HT-29 (cell line): ENCODE results near the gene RSPH1. TPM values are rescaled to one million over a fixed set of nuclear protein-coding genes. Genes with fewer than 3 reads are reported as not detected.

Source experiments
- DNase-seq: peaks from one replicate; pipeline ENCODE4 v3.0.0-alpha.2; 2015; ENCODE audit warnings: low spot score
- total RNA-seq: library from RNA; depleted of rRNA; stranded (reverse); fragments of >200 nt; shearing (Covaris generic); gene quantifications from 2 replicates; pipeline ENCODE4 v1.2.3, GENCODE V29; 2014

The RSPH1 gene
- total RNA-seq, 1 experiment from 2014 or later = 2.7 TPM

DNA sequence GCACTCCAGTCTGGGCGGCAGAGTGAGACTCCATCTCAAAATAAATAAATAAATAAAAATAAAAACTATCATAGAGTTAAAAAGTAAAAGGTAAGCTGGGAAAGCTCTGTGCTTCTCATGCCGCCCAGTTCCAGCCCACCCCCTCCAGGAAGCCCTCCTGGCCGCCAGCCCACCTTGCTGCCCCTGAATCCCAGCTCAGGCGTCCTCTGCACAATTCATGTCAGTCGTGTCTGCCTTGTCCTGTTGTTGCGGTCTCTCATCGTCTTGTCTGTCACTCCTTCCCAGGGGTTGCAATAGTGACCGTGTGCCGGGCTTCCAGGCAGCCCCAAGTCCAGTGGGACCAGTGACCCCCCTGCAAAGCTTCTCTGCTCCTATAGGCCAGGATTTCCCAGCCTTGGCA, 44.1 kb downstream of the RSPH1 start:
- no peak for DNase-seq

- DNase-seq = no peak
Measured at GRCh38 chr21:42448686-42449085, 47.3 kb downstream of the RSPH1 start.

DNA sequence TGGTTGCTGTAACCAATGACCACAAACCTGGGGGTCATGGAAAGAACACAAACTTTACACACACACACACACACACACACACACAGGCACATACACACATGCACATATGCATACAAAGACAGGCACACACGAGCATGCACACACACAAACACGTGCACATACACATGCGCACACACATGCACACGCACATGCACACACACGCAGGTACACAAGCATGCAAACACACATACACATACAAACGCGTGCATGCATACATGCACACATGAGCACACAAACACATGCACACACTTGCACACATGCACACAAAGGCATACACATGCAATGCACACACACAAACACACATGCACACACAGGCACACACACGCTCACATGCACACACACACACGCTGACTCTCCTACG, 48.3 kb downstream of the RSPH1 start:
- no peak for DNase-seq

GRCh38 chr21:42447182-42447581, 48.8 kb downstream of the RSPH1 start:
- DNase-seq = no peak

GRCh38 chr21:42446531-42446930, 49.5 kb downstream of the RSPH1 start:
- DNase-seq = no peak

DNA sequence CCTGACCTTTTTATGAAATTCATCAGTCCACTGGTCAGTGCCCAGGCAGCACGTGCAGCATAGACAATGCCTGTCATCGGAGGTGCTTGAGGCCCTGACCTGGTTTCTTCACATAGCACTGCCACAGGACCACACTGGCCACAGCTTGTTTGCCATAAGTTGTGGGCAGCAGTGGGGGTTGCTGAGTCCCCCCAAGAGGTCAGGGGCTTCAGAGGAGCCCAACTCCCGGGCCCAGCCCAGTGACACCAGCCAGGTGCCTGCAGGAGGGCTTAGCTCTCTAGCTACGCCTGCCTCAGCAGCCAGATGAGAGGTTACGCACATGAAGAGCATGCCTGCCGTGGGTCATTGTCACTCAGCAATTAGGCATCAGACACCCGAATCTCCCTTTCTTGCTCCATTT, 50.7 kb downstream of the RSPH1 start:
- no peak for DNase-seq

- DNase-seq = no peak
Measured at GRCh38 chr21:42444745-42445059, 51.3 kb downstream of the RSPH1 start.

DNA sequence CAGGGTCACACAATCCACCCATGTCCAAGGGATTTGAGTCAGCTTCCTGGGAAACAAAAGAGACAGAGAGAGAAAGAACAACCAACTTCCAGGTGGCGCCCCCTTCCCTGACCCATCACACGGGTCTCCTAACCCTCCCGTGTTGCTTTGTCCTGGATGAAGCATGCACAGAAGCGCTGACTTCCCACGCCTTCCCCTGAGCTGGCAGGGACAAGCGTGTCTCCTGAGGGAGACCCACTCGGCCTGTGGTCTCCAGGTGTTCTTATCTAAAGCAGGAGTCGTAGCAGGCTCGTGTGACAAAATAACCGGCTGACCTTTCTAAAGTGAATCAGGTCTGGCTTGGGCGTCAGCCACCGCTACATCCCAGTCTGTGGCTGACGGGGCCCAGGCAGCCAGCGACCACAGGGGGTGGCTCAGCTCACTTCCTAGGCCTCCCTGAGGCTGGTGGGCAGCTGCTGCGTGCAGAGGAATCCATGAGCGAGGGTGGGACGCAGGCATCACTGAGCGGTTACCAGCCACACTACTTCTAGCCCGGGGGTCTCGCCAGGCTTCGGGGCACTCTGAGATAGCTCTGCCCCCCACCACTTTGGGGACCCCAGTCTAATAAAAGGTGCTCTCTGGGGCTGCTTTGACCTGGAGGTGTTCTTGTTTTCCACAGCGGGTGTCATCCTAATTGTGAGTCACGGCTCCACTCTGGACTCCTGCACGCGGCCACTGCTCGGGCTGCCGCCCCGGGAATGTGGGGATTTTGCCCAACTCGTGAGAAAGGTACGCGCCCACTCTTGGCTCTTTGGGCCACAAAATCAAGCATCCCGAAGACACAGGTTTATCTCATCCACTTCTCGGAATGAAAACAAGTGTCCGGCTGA, 51.9 kb downstream of the RSPH1 start:
- no peak for DNase-seq

DNA sequence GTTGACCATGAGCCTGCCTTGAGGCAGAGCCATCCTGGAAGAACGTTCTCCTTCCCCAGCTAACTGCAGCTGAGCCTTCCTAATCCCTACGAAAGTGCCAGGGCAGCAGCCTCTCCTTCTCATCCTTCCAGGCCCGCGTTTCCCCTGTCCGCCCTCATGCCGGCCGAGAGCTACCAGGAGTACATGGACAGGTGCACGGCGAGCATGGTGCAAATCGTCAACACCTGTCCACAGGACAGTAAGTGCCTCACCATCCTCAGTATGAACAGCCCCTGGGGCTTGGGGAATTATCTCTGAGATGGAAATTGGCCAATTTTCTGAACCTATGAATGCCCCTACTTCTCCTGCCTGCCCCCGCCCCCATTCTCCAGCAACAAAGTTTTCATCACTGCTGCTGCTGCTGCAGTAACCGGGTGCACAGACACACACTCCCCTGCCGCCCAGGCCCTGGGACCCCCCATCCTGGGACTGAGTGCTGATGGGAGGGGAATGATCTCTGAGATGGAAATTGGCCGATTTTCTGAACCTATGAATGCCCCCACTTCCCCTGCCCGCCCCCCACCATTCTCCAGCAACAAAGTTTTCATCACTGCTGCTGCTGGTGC, 52.7 kb downstream of the RSPH1 start:
- no peak for DNase-seq

DNA sequence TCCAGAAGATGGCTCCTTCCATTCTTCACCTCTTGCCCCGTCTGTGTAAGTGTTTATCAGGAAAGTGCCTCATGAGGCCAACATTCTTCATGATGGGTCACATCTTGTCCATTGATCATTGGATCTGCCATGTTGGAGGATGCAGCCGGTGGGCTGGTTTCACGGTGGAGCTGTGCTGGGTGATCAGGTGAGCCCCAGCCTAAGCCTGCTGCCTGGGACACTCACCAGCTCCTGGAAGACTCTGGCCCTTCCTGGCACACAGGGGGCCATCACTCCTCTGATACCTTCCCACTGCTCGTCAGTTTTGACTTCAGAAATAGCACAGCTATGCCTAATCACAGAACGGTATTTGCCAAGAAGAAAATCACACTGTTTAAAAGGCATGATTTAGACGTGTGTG, 54.1 kb downstream of the RSPH1 start:
- DNase-seq = no peak

DNA sequence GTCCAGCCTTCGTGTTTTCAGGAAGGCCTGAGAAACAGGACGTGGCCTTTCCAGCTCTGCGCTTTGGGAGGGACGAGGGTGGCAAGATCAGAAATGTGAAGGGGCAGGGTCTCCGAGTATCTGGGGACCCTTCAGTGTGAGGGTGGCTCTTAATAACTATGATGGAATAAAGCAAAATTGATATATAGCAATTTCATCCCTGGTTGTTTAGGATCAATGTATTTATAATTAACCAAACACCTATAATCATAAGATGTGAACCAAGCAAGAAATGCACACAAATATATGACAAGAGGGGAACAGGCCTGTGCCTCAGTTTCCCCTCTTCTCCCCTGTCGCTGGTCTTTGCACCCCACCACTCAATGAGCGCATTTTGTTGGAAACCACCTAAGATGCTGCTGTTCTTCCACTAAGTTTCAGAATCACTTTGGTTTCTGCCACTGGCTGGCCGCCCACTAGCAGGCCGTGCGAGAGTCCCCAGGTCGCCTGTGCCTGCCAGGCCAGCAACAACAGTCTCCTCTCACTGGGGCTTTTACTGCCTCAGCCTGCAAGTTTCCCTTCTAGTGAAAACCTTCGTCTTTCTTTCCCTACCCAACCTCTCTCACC, 55.7 kb downstream of the RSPH1 start:
- no peak for DNase-seq

- no peak for DNase-seq
Measured at GRCh38 chr21:42439284-42440186, 56.5 kb downstream of the RSPH1 start.

DNA sequence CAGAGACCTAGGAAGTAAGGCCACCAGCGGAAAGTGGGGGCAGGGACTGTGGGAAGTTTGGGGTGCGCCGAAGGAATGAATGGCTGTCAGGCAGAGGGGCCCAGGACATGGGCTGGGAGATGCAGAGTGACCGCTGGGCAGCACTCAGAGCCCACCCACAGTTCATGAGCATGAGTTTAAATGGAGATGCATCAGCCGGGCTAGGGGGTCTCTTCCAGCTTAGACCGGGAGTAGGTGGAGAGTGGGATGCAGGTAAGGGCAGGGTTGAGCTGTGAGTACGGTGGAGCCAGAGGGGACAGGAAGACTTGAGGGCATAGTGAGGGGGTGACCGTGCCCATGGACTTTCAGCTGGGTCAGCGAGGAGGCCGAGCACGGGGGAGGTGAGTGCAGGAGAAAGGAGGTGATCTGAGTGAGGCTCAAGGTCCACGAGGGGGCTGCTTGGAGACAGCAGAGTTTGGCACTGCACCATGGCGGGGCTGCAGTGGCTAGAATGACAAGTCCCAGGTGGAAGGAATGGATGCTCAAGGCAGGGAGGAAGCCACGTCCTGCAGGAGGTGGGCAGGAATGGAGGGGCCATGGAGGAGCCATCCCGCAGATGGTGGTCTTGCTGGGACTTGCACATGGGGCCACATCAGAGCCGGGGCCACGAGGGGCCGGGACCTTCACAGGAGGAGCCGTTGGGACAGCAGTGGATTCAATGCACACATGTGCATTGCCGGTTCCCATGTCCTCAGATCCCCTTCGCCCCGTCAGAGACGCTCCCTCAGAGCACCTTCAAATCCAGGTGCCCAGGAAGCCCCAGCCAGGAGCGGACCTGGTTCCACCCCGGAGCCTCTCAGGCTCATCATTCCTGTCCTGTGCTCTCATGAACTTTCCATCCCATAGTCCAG, 57.5 kb downstream of the RSPH1 start:
- no peak for DNase-seq

DNA sequence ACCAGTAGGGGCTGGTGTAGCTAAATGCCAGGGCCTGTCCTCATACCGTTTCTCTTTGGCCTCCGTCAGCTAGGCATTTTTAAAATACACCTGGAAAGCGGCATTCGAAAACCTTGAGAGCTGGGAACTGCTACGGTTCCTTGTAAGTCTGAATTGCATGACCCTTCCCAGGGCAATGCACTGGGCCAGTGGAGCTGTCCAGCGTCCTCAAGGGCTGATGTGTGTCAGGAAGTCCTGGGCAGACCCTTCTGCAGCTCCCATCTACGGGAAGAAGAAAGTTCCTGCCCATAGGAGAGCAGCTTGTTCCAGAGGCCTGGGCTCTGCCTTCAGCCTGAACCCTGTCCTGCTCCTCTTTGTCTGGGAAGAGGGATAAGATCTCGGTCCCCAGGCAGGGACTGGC, 58.2 kb downstream of the RSPH1 start:
- DNase-seq = peak; percentile 4

- DNase-seq = no peak
Measured at GRCh38 chr21:42436914-42437313, 59.1 kb downstream of the RSPH1 start.

DNA sequence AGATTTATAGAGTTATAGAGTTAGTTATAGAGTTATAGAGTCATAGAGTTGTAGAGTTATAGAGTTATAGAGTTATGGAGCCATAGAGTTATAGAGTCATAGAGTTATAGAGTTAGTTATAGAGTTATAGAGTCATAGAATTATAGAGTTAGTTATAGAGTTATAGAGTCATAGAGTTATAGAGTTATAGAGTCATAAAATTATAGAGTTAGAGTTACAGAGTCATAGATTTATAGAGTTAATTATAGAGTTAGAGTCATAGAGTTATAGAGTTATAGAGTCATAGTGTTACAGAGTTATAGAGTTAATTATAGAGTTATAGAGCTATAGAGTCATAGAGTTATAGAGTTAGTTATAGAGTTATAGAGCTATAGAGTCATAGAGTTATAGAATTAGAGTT, 60.2 kb downstream of the RSPH1 start:
- no peak for DNase-seq

DNA sequence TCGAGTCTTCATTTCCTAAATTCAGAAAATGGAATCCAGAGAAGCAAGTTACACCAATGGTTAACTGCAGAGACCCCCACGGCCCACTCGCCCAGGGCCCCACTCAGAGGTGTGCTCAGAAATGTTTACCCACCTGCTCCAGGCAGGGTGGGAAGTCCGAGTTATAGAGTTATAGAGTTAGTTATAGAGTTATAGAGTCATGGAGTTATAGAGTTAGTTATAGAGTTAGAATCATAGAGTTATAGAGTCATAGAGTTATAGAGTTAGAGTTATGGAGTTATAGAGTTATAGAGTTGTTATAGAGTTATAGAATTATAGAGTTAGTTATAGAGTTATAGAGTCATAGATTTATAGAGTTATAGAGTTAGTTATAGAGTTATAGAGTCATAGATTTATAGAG, 60.6 kb downstream of the RSPH1 start:
- no peak for DNase-seq

DNA sequence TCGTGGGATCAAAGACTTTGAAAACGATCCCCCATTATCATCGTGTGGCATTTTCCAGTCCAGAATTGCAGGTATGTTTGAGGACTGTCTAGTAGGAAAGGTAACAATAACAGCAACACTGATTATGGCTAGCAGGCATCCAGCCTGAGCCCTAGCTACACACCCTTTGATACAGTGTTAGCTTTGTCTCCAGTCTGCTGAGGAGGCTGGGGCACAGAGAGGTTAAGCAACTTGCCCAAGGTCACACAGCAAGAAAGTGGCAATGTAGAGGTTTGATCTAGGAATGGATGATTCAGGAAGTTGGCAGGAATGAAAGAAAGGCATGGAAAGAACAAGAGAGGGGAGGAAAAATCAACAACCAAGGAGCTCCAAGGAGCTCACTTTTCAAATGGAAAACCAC, 61.1 kb downstream of the RSPH1 start:
- DNase-seq = no peak

DNA sequence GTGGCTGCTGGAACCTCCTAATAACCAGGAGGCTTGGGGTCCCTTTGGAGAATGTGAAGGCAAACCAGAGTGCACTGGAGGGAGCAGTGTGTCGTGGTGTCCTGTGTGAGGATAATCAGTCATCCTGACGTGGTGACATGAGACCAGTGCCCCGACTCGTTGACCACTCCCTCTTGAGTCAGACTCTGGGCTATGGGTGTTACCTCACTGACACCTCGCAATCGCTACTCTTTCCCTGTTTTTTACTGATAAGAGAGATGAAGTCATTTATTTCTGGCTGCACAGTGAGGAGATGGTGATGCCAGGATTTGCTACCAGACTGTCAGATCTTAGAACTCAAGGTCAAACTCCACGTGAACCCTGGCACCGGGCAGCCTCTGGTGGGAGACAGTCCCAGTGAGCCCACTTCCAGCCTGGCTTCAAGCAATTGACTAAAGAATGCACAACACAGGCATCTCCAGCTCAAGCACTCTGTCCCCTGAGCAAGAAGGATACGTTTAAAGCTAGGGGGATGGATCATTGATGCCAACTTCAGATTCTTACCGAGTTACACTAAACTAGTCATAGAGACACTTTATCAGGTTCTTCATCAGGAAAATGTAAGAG, 62.0 kb downstream of the RSPH1 start:
- DNase-seq = no peak

GRCh38 chr21:42432695-42433094, 63.3 kb downstream of the RSPH1 start:
- no peak for DNase-seq

GRCh38 chr21:42431196-42431595, 64.8 kb downstream of the RSPH1 start:
- no peak for DNase-seq
